A673 (cell line): ENCODE measurements around the gene HOMER3.

ENCODE experiments used
- CTCF ChIP-seq: fragments of 300-800, 200-600 bp; sonication (generic); conservative IDR thresholded peaks from 2 replicates; pipeline ENCODE4 v1.5.1; 2017; ENCODE audit warnings: low read depth, mild to moderate bottlenecking, antibody characterized with exemption, low read length, moderate library complexity, mixed read lengths
- EZH2 ChIP-seq: fragments of 200-600 bp; sonication (generic); IDR thresholded peaks from 2 replicates; pipeline ENCODE4 v1.6.1; 2017; ENCODE audit warnings: borderline replicate concordance, low read depth, mild to moderate bottlenecking, mixed read lengths, antibody characterized with exemption, low read length; ENCODE audit not compliant: poor library complexity, severe bottlenecking

DNA sequence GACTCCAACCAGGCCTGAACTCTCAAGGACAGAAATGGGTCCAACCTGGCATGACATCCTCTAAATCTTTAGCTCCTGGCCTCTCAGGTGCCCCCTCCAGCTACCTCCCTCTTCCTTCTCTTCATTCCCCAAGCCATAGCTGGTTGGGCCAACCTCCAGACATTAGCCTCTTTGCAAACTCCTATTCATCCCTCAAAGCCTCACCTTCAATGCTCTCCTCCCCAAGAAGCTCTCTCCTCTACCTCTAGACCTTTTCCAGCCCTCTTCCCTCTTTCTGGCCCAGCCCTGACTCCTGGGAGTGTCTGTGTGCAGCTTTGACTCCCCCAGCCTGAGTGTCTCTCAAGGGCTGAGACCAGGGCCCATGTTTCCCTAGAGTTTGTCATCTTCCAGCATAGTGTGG lies 5.3 kb upstream of the HOMER3 start:
- no peak for TF ChIP-seq CTCF
- TF ChIP-seq EZH2, result no peak
